Measurements from ENCODE around the gene ARL14EP. TPM values are rescaled to one million over a fixed set of nuclear protein-coding genes. Genes with fewer than 3 reads are reported as not detected.

Gene ARL14EP
- total RNA-seq, 1 experiment from 2014 or later: 21.5 TPM

- DNase-seq: no peak
- intact Hi-C loops (cut with micrococcal nuclease; ENCODE audit: unreplicated experiment): no loop called here
- no TSS peak for BruUV-seq (replicated peaks)
- Histone ChIP-seq H3K27me3 (replicated peaks; ENCODE audit: control insufficient read depth, insufficient read depth, low read length) (no peaks in the 10 kb centered on the region), H3K9me3 (no peaks in the 10 kb centered on the region), H3K36me3 (ENCODE audit: control insufficient read depth, insufficient read depth, low read length) (no peaks in the 10 kb centered on the region), H3K4me3 (ENCODE audit: low read depth, low read length) (no peak overlapping the region), H3K4me1 (0 out of 2 replicates have a peak, but pooled peaks cover 3% of the 10 kb centered on the region)
- Mint-ChIP-seq H3K36me3 (ENCODE audit: insufficient read depth, unreplicated experiment) (no peaks in the 10 kb centered on the region), H3K27ac (ENCODE audit: unreplicated experiment) (no peak overlapping the region), H3K27me3 (ENCODE audit: insufficient read depth, unreplicated experiment) (peaks cover 13% of the 10 kb centered on the region), H3K4me3 (ENCODE audit: unreplicated experiment) (no peak overlapping the region), H3K4me1 (ENCODE audit: low read depth, unreplicated experiment) (peaks cover 10% of the 10 kb centered on the region), H3K9me3 (ENCODE audit: unreplicated experiment) (no peaks in the 10 kb centered on the region)
- CTCF ChIA-PET: no interaction called here
- no peak for TF ChIP-seq CTCF (IDR thresholded peaks at IDR 0.05; ENCODE audit: insufficient read depth in 1 of 2, low read depth in 1 of 2, low read length in 1 of 2, severe bottlenecking in 1 of 2, unreplicated experiment in 1 of 2)
- POLR2A ChIA-PET: no interaction called here
These were observed 37.8 kb downstream of the ARL14EP start for GRCh38 chr11:30360741-30361140.

DNA sequence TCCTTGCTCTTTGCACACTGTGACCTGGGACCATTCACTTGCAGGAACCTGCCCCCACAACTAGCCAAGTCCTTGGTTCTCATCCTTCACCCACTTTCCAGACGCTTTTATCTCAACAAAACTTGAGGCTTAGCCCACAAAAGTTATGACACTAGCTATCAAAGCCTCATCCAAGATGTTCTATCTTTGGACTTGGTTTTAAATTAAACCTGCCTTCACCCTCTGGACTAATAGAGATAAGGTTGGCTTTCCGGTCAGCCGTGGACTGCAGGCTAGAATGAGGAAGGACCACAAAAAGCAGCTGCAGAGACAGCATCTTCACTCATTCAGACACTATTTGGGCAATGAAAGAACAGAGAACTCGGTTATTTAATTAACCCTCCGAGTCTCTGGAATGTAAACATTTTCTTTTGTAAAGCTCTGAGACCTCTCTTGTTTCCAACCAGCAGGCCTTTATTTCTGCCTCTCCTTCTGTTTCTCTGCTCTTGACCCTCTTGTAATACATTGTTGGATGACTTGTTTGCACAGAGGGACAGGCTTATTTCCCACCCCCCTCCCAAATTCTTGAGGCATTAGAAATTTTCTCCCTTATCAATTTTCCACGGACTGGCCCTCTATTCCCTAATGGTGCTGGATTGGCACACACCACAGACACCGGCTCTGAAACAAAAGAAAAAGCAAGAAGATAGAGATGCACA is 41.4 kb downstream of the ARL14EP start:
- Histone ChIP-seq H3K36me3 (ENCODE audit: control insufficient read depth, insufficient read depth, low read length) (no peaks in the 10 kb centered on the region), H3K27me3 (replicated peaks; ENCODE audit: control insufficient read depth, insufficient read depth, low read length) (no peaks in the 10 kb centered on the region), H3K9me3 (no peaks in the 10 kb centered on the region), H3K4me3 (ENCODE audit: low read depth, low read length) (no peak overlapping the region), H3K4me1 (0 out of 2 replicates have a peak, but pooled peaks cover 3% of the 10 kb centered on the region)
- Mint-ChIP-seq H3K4me3 (ENCODE audit: unreplicated experiment) (no peak overlapping the region), H3K36me3 (ENCODE audit: insufficient read depth, unreplicated experiment) (no peaks in the 10 kb centered on the region), H3K27ac (ENCODE audit: unreplicated experiment) (no peak overlapping the region), H3K4me1 (ENCODE audit: low read depth, unreplicated experiment) (peaks cover 10% of the 10 kb centered on the region), H3K27me3 (ENCODE audit: insufficient read depth, unreplicated experiment) (peaks cover 6% of the 10 kb centered on the region), H3K9me3 (ENCODE audit: unreplicated experiment) (no peaks in the 10 kb centered on the region)
- no peak for DNase-seq
- TF ChIP-seq CTCF (IDR thresholded peaks at IDR 0.05; ENCODE audit: insufficient read depth in 1 of 2, low read depth in 1 of 2, low read length in 1 of 2, severe bottlenecking in 1 of 2, unreplicated experiment in 1 of 2): no peak
- intact Hi-C loops (cut with micrococcal nuclease; ENCODE audit: unreplicated experiment): no loop called here
- CTCF ChIA-PET: no interaction called here
- no TSS peak for BruUV-seq (replicated peaks)
- POLR2A ChIA-PET: no interaction called here

DNA sequence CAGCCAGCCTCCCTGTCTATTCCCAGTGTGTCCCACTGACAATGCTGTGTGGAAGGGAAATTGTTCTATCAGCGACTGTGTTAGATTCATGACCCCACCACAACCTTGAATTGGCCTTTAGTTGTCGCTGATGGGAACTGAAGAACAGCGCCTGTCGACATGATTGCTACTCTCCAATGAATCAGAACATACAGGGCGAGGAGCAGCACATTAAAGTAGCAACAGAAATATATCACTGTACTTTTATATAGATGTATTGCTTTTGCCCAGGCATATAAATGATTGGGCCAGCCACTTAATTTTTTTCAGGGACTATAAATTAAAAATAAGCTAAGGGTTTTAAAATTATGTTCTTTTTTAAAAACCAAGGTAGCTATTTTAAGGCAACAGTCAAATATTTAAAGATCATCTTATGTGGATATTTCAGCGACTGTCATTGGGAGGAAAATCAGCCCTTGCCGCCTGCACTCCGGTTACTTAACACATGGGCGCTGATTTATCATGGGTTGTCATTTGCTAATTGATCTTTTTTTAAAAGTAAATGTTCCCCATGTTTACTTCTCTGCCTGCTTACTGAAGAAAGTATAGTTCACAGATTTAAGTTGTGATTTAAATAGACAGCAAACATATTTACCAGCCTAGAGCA is 42.1 kb downstream of the ARL14EP start:
- H3K27ac Mint-ChIP-seq (ENCODE audit: unreplicated experiment): no peak overlapping the region

More for the DNA sequence above, 42.1 kb downstream of the ARL14EP start:
- TF ChIP-seq CTCF (IDR thresholded peaks at IDR 0.05; ENCODE audit: insufficient read depth in 1 of 2, low read depth in 1 of 2, low read length in 1 of 2, severe bottlenecking in 1 of 2, unreplicated experiment in 1 of 2): no peak
- no peaks in the 10 kb centered on the region for H3K9me3 Mint-ChIP-seq (ENCODE audit: unreplicated experiment)
- H3K4me3 ChIP-seq (ENCODE audit: low read depth, low read length): no peak overlapping the region
- ChIA-PET POLR2A (no interaction called here), CTCF (no interaction called here)
- DNase-seq: no peak
- H3K4me1 ChIP-seq: 0 out of 2 replicates have a peak, but pooled peaks cover 3% of the 10 kb centered on the region
- H3K27me3 ChIP-seq (replicated peaks; ENCODE audit: control insufficient read depth, insufficient read depth, low read length): no peaks in the 10 kb centered on the region
- intact Hi-C loops (cut with micrococcal nuclease; ENCODE audit: unreplicated experiment): no loop called here
- no peaks in the 10 kb centered on the region for H3K9me3 ChIP-seq
- BruUV-seq (replicated peaks): no TSS peak
- no peaks in the 10 kb centered on the region for H3K36me3 ChIP-seq (ENCODE audit: control insufficient read depth, insufficient read depth, low read length)
- H3K4me3 Mint-ChIP-seq (ENCODE audit: unreplicated experiment): no peak overlapping the region
- H3K4me1 Mint-ChIP-seq (ENCODE audit: low read depth, unreplicated experiment): peaks cover 10% of the 10 kb centered on the region
- no peaks in the 10 kb centered on the region for H3K36me3 Mint-ChIP-seq (ENCODE audit: insufficient read depth, unreplicated experiment)
- H3K27me3 Mint-ChIP-seq (ENCODE audit: insufficient read depth, unreplicated experiment): peaks cover 6% of the 10 kb centered on the region

Data from Caco-2 (cell line).